Mononuclear cell (primary cell): ENCODE data around the gene CIDEA. TPM values are rescaled to one million over a fixed set of nuclear protein-coding genes. Genes with fewer than 3 reads are reported as not detected.

Source experiments
- total RNA-seq: library from RNA; depleted of rRNA; stranded (reverse); fragments of >200 nt; gene quantifications from one replicate; pipeline ENCODE4 v1.2.3, GENCODE V29; 2012

The CIDEA gene
- total RNA-seq, 1 donor: not detected

Other genes starting within 250 kb of the CIDEA start
- not detected for gene ANKRD62, start 160.5 kb upstream of the CIDEA start, total RNA-seq
- 36.7 TPM for gene TUBB6, start 53.9 kb downstream of the CIDEA start, total RNA-seq
- gene AFG3L2, start 122.9 kb downstream of the CIDEA start, total RNA-seq: 52.1 TPM
- gene PRELID3A, start 153.6 kb downstream of the CIDEA start, total RNA-seq: not detected